Immature natural killer cell (primary cell): Measurements from ENCODE around the gene MARCO. TPM values are rescaled to one million over a fixed set of nuclear protein-coding genes. Genes with fewer than 3 reads are reported as not detected.

Experiments
- DNase-seq, 3 donors: peaks; one replicate each; pipeline ENCODE4 v3.0.0; 2022; ENCODE audit warnings: mixed read lengths in 1 of 3
- H3K27ac Mint-ChIP-seq, 6 donors: one replicate each; pipeline ENCODE4 v1.8.0; 2020; ENCODE audit warnings: mixed read lengths in 6 of 6, mild to moderate bottlenecking in 5 of 6, inconsistent platforms in 4 of 6, moderate library complexity in 3 of 6
- H3K27me3 Mint-ChIP-seq, 3 donors: one replicate each; pipeline ENCODE4 v1.8.0; 2020 to 2021; ENCODE audit warnings: low read depth in 3 of 3, mild to moderate bottlenecking in 3 of 3, mixed read lengths in 3 of 3, moderate library complexity in 3 of 3, inconsistent platforms in 1 of 3
- H3K36me3 Mint-ChIP-seq, 3 donors: one replicate each; pipeline ENCODE4 v1.8.0; 2020; ENCODE audit warnings: mixed read lengths in 3 of 3, inconsistent platforms in 2 of 3, mild to moderate bottlenecking in 2 of 3
- H3K4me1 Mint-ChIP-seq, 2 donors: one replicate each; pipeline ENCODE4 v1.8.0; 2020; ENCODE audit warnings: inconsistent platforms in 2 of 2, mild to moderate bottlenecking in 2 of 2, mixed read lengths in 2 of 2, moderate library complexity in 1 of 2
- H3K4me3 Mint-ChIP-seq, 5 donors: one replicate each; pipeline ENCODE4 v1.8.0; 2020; ENCODE audit warnings: mild to moderate bottlenecking in 5 of 5, mixed read lengths in 5 of 5, inconsistent platforms in 3 of 5, moderate library complexity in 3 of 5
- H3K9me3 Mint-ChIP-seq, 6 donors: one replicate each; pipeline ENCODE4 v1.8.0; 2020; ENCODE audit warnings: mild to moderate bottlenecking in 6 of 6, mixed read lengths in 6 of 6, inconsistent platforms in 4 of 6, moderate library complexity in 3 of 6
- polyA plus RNA-seq, 3 donors: library from polyadenylated mRNA; unstranded; fragments of 300-500 nt; fragmentation: Illumina TruSeq; gene quantifications; one replicate each; pipeline ENCODE4 v1.2.3, GENCODE V29; 2021

MARCO gene
- polyA plus RNA-seq, 3 donors from 2014 or later, result 0.53 TPM; not detected in 2

- Mint-ChIP-seq H3K9me3 (peaks cover 0 to 3% (median 0%) of the 10 kb centered on the region in 6 donors), H3K4me1 (no peaks in the 10 kb centered on the region), H3K4me3 (no peak overlapping the region), H3K27ac (no peak overlapping the region), H3K36me3 (no peaks in the 10 kb centered on the region), H3K27me3 (peaks cover 2 to 4% (median 3%) of the 10 kb centered on the region in 3 donors)
- DNase-seq, result no peak
Measured at GRCh38 chr2:118973542-118973951, 31.6 kb downstream of the MARCO start.

GRCh38 chr2:118974103-118974993 is 32.4 kb downstream of the MARCO start:
- H3K36me3 Mint-ChIP-seq, result no peaks in the 10 kb centered on the region
- H3K27ac Mint-ChIP-seq, result no peak overlapping the region
- no peaks in the 10 kb centered on the region for H3K4me1 Mint-ChIP-seq
- H3K27me3 Mint-ChIP-seq, result peaks cover 2 to 4% (median 3%) of the 10 kb centered on the region in 3 donors
- DNase-seq, result no peak
- H3K9me3 Mint-ChIP-seq, result peaks cover 0 to 3% (median 0%) of the 10 kb centered on the region in 6 donors
- H3K4me3 Mint-ChIP-seq, result no peak overlapping the region

DNA sequence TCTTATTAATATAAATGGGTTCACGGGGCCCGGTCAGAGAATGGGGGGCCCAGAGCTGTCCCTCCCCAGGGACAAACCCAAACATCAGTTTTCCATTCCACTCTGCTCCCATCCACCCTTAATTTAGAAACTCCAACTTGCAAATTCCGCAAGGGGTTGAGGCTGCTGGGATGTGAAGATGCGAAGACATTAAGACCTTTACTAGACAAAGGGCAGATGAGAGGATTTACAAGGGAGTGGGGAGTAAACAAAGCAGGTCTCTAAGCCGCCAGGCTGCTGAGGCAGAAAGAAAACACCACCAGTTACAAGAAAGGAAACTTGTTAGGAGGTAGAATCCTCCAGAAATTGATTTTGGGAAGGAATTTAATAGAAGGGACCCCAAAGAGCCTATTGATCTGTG is 33.1 kb downstream of the MARCO start:
- H3K9me3 Mint-ChIP-seq, result peaks cover 0 to 3% (median 0%) of the 10 kb centered on the region in 6 donors
- H3K27me3 Mint-ChIP-seq, result peaks cover 2 to 4% (median 3%) of the 10 kb centered on the region in 3 donors
- no peak for DNase-seq
- H3K36me3 Mint-ChIP-seq, result no peaks in the 10 kb centered on the region
- H3K27ac Mint-ChIP-seq, result no peak overlapping the region
- no peak overlapping the region for H3K4me3 Mint-ChIP-seq
- H3K4me1 Mint-ChIP-seq, result no peaks in the 10 kb centered on the region

DNA sequence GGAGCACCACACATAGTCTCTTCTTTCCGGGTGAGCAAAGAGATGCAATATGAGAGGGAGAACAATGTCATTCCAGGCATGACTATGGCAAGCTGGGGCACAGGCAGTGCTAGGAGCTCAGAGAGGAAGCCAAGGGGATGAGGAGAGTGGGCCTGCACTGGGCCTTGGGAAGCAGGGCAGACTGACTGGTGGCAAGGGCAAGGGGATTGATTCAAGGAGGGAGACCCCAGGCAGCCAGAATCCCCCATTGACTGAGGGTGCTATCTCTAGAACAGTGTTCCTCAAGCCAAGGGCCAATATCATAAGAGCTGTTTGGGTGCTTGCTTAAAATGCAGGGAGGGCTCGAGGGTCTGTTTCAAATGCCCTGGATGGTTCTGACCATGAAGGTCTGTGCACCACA is 36.1 kb downstream of the MARCO start:
- Mint-ChIP-seq H3K36me3 (no peaks in the 10 kb centered on the region), H3K27me3 (peaks cover 0 to 5% (median 4%) of the 10 kb centered on the region in 3 donors), H3K4me3 (no peak overlapping the region), H3K4me1 (no peaks in the 10 kb centered on the region), H3K27ac (no peak overlapping the region), H3K9me3 (peaks cover 0 to under 1% (median 0%) of the 10 kb centered on the region in 6 donors)
- no peak for DNase-seq

DNA sequence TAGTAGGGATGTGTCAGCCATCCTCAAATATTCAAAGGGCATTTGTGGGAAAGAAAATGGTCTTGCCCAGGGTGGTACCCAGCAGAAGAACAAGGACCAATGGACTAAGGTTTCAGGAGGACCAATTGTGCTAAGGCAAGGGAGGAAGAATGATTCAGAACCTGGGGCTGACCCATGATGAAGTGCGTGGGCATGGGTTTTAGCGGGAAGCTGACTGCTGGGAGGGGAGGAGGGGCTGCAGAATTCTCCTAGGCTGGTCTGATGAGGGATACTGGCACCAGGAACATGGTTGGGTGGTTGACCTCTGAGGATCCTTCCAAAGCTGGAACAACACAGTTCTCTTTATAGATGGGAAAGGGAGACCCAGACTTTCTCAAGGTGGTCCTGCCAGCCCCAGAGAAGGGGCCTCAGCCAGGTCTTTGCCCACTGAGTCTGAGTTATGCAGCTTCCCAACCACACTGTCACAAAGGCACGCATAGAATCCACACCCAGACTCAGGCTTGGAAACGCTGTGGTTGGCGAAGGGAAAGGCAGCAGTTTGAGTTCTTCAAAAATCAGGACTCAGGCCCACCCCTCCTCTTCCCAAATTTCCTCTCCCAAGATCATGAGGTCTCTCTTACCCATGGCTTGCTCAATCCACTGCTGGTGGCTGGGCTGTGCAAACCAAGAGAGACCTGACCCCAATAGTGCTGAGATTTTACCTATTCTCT is 37.3 kb downstream of the MARCO start:
- Mint-ChIP-seq H3K4me1 (no peaks in the 10 kb centered on the region), H3K27me3 (peaks cover 0 to 6% (median 3%) of the 10 kb centered on the region in 3 donors), H3K4me3 (no peak overlapping the region), H3K27ac (no peak overlapping the region), H3K36me3 (no peaks in the 10 kb centered on the region), H3K9me3 (no peaks in the 10 kb centered on the region)
- no peak for DNase-seq

DNA sequence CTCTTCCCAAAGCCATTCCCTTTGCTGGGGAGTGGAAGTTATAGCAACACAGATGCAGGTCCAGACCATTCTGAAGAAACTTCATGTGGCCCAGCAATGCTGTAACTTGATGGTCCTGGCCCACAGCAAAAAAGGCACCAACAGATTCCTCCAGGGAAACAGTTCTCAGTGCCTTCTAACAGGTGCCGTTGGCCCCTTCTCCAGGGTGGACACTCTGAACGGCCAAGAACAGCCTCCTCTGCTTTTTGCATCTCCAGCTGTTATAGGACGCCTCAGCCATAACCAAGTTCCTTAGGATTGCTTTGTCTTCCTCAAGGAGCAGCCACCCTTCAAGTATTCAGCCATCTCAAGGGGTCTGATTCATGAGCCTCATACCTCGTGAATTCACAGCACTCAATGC is 38.0 kb downstream of the MARCO start:
- no peak overlapping the region for H3K27ac Mint-ChIP-seq
- no peak for DNase-seq
- no peak overlapping the region for H3K4me3 Mint-ChIP-seq
- no peaks in the 10 kb centered on the region for H3K9me3 Mint-ChIP-seq
- no peaks in the 10 kb centered on the region for H3K4me1 Mint-ChIP-seq
- H3K27me3 Mint-ChIP-seq, result peaks cover 0 to 6% (median 3%) of the 10 kb centered on the region in 3 donors
- H3K36me3 Mint-ChIP-seq, result no peaks in the 10 kb centered on the region

DNA sequence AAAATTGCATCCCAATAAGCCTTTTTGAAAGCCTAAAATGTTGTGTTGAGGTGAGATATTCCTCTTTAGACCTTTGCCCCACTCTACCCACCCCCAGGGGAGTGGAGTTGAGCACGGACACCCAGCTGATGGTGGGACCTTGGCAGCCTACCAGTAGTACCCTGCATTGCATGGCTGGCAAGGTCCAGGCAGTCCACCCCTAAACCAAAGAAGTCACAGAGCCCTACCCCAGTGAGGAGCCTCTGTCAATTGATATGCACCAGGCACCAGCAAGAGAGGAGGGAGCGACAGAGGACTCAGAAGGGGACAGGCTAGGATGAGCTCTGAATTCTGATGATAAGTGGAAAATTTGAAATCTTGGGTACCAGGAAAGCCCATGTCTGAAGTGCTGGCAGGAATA is 38.6 kb downstream of the MARCO start:
- Mint-ChIP-seq H3K27ac (no peak overlapping the region), H3K4me1 (no peaks in the 10 kb centered on the region), H3K9me3 (no peaks in the 10 kb centered on the region), H3K36me3 (no peaks in the 10 kb centered on the region), H3K4me3 (no peak overlapping the region), H3K27me3 (peaks cover 0 to 3% (median 2%) of the 10 kb centered on the region in 3 donors)
- no peak for DNase-seq

DNA sequence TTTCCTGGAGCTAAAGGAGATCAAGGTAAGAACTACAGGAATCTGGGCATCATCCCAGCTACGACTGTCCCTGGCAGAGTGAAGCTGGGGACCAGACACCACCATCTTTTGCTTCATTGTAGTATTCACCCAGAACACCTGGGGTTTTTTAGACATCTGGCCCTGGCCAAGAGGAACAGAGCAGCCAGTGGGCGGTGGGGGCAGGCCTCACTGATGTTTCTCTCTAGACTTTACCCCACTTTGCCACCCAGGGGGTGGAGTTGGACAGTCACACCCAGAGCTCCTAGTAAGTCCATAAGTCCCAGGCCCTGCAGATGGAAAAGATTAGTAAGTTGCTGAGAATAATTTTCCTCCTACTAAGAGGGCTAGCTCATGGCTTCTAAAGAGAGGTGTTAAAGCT is 39.6 kb downstream of the MARCO start:
- Mint-ChIP-seq H3K27ac (no peak overlapping the region), H3K36me3 (no peaks in the 10 kb centered on the region), H3K9me3 (no peaks in the 10 kb centered on the region), H3K27me3 (peaks cover under 1 to 3% (median 2%) of the 10 kb centered on the region in 3 donors), H3K4me1 (no peaks in the 10 kb centered on the region), H3K4me3 (no peak overlapping the region)
- DNase-seq, result no peak

GRCh38 chr2:118982039-118982438 is 40.0 kb downstream of the MARCO start:
- Mint-ChIP-seq H3K27ac (no peak overlapping the region), H3K4me1 (no peaks in the 10 kb centered on the region), H3K27me3 (peaks cover 2 to 3% (median 3%) of the 10 kb centered on the region in 3 donors), H3K9me3 (no peaks in the 10 kb centered on the region), H3K4me3 (no peak overlapping the region), H3K36me3 (no peaks in the 10 kb centered on the region)
- DNase-seq, result no peak

DNA sequence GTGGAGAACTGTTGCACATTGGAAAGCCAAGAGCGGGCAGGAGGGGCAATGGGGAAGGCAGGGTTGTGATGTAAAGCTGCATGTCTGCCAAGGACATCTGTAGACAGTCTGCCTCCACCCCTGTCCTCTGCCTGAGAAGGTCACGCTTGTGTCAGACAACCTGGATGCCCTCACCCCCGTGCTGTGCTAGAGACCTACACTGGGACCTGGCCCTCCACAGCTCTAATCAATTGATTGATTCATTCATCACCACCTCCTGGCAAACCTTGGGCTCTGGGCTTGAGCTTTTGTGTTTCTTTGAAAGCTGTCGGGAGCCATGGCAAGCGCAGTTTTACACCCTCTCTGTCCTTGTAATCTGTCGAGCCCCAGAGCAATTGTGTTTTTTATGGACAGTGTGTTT is 41.1 kb downstream of the MARCO start:
- H3K27ac Mint-ChIP-seq, result no peak overlapping the region
- DNase-seq, result no peak
- no peaks in the 10 kb centered on the region for H3K9me3 Mint-ChIP-seq
- H3K4me1 Mint-ChIP-seq, result no peaks in the 10 kb centered on the region
- H3K36me3 Mint-ChIP-seq, result no peaks in the 10 kb centered on the region
- H3K27me3 Mint-ChIP-seq, result peaks cover 2 to 3% (median 3%) of the 10 kb centered on the region in 3 donors
- H3K4me3 Mint-ChIP-seq, result no peak overlapping the region

DNA sequence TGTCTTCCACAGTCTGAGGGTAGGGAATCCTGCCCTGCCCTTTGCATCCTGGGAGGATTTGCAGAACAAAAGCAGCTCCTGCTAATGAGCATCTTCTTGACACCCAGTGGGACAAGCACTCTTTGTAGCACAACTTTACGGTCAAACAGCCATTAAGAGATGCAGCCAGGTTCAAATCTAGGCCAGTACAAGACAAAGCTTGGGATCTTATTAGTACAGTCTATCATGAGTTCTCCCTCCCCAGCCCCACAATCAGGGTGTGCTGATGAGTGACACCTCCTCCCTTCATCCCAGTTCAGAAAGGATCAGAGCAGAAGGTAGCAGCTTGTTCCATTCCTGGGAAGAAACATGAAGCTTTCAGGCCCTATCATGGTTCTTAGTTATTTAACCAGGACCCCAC is 41.9 kb downstream of the MARCO start:
- Mint-ChIP-seq H3K9me3 (no peaks in the 10 kb centered on the region), H3K4me3 (no peak overlapping the region), H3K27ac (no peak overlapping the region), H3K36me3 (no peaks in the 10 kb centered on the region), H3K4me1 (no peaks in the 10 kb centered on the region), H3K27me3 (peaks cover 2 to 3% (median 3%) of the 10 kb centered on the region in 3 donors)
- no peak for DNase-seq

DNA sequence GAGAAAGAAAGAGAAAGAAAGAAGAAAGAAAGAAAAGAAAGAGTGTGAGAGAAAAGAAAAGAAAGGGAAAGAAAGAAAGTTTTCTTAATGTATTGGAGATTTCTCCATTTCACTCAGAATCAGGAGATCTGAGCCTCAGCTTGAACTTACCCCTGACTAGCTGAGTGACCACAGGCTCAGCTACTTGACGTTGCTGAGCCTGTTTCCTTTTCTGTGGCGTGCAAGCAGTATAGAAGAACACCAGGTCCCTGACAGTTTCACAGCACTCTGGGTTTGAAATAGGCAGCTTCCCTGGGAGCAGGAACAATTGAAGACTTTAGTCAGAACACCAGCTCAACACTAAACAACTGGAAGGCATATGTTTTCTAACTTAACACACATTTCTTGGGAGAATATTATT is 44.7 kb downstream of the MARCO start:
- Mint-ChIP-seq H3K27me3 (peaks cover 2 to 3% (median 3%) of the 10 kb centered on the region in 3 donors), H3K4me1 (no peaks in the 10 kb centered on the region)

GRCh38 chr2:118987886-118988285 is 45.9 kb downstream of the MARCO start:
- no peaks in the 10 kb centered on the region for H3K9me3 Mint-ChIP-seq
- H3K36me3 Mint-ChIP-seq, result no peaks in the 10 kb centered on the region
- H3K27me3 Mint-ChIP-seq, result peaks cover 2 to 4% (median 2%) of the 10 kb centered on the region in 3 donors
- H3K4me3 Mint-ChIP-seq, result no peak overlapping the region
- no peaks in the 10 kb centered on the region for H3K4me1 Mint-ChIP-seq
- DNase-seq, result no peak
- H3K27ac Mint-ChIP-seq, result no peak overlapping the region

More for the DNA sequence above, 44.7 kb downstream of the MARCO start:
- Mint-ChIP-seq H3K36me3 (no peaks in the 10 kb centered on the region), H3K27ac (no peak overlapping the region), H3K4me3 (no peak overlapping the region), H3K9me3 (no peaks in the 10 kb centered on the region)
- DNase-seq, result no peak

DNA sequence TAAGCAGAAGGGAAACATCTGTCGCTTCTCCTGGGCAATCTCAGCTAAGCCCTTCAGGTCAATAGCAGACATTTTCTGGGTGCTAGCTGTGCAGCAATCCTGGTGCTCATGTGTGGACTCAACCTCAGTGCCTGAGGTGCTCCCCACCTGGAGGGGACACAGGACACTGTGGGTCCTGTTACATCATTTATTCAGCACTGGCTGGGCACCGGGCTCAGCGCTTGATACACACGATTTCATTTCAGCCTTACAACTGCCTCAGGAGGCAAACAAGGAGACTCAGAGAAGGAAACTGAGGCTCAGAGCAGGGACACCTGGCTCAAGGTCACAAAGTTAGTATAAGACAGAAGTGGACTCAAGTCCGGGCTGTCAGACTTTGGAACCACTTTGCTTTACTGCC is 46.7 kb downstream of the MARCO start:
- no peak overlapping the region for H3K4me3 Mint-ChIP-seq
- peaks cover 0 to 4% (median 0%) of the 10 kb centered on the region in 6 donors for H3K9me3 Mint-ChIP-seq
- no peaks in the 10 kb centered on the region for H3K4me1 Mint-ChIP-seq
- H3K36me3 Mint-ChIP-seq, result no peaks in the 10 kb centered on the region
- peaks cover 0 to 4% (median 2%) of the 10 kb centered on the region in 3 donors for H3K27me3 Mint-ChIP-seq
- no peak overlapping the region for H3K27ac Mint-ChIP-seq
- no peak for DNase-seq
